HFF-Myc (cell line): ENCODE results near the gene FAU.

Experiments
- DNase-seq: peaks from one replicate; pipeline ENCODE4 v3.0.0-alpha.2; 2011; ENCODE audit warnings: low read depth; ENCODE audit errors: extremely low read depth
- H3K4me3 ChIP-seq: replicated peaks from 2 replicates; pipeline ENCODE4 v1.5.1; 2011; ENCODE audit warnings: low read depth, mild to moderate bottlenecking, control low read depth, low read length
- TF ChIP-seq, protein P1 (sequence below): IDR thresholded peaks from 2 replicates; pipeline ENCODE4 v1.5.1; 2012; ENCODE audit warnings: mild to moderate bottlenecking, low read depth, low read length, control low read depth; ENCODE audit errors: missing control alignments

The FAU gene

GRCh38 chr11:65113839-65114238 lies 8.1 kb downstream of the FAU start:
- no peak overlapping the region for H3K4me3 ChIP-seq
- TF ChIP-seq, protein P1, sequence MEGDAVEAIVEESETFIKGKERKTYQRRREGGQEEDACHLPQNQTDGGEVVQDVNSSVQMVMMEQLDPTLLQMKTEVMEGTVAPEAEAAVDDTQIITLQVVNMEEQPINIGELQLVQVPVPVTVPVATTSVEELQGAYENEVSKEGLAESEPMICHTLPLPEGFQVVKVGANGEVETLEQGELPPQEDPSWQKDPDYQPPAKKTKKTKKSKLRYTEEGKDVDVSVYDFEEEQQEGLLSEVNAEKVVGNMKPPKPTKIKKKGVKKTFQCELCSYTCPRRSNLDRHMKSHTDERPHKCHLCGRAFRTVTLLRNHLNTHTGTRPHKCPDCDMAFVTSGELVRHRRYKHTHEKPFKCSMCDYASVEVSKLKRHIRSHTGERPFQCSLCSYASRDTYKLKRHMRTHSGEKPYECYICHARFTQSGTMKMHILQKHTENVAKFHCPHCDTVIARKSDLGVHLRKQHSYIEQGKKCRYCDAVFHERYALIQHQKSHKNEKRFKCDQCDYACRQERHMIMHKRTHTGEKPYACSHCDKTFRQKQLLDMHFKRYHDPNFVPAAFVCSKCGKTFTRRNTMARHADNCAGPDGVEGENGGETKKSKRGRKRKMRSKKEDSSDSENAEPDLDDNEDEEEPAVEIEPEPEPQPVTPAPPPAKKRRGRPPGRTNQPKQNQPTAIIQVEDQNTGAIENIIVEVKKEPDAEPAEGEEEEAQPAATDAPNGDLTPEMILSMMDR = no peak
- no peak for DNase-seq

DNA sequence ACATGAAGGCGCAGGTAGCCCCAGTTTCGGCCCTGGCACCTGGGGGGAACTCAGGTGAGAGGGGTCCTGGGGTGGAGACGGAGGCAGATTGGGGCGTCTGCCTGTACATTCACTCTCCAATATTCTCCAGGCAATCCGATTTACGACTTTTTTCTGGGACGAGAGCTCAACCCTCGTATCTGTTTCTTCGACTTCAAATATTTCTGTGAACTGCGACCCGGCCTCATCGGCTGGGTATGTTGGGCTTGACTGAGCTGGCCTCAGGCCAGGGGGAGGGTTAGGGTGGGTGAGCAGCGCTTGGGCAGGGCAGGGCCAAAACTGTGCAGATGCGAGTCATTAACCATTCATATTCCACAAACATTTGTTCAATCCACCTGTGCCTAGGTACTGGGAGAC lies 8.6 kb downstream of the FAU start:
- H3K4me3 ChIP-seq = peak overlapping the region; percentile 52
- no peak for DNase-seq
- TF ChIP-seq, protein P1 = no peak

- DNase-seq = no peak
- TF ChIP-seq, protein P1 = peak; percentile 85
- peak overlapping the region; percentile 52 for H3K4me3 ChIP-seq
Measured at GRCh38 chr11:65112546-65113360, 9.2 kb downstream of the FAU start.

DNA sequence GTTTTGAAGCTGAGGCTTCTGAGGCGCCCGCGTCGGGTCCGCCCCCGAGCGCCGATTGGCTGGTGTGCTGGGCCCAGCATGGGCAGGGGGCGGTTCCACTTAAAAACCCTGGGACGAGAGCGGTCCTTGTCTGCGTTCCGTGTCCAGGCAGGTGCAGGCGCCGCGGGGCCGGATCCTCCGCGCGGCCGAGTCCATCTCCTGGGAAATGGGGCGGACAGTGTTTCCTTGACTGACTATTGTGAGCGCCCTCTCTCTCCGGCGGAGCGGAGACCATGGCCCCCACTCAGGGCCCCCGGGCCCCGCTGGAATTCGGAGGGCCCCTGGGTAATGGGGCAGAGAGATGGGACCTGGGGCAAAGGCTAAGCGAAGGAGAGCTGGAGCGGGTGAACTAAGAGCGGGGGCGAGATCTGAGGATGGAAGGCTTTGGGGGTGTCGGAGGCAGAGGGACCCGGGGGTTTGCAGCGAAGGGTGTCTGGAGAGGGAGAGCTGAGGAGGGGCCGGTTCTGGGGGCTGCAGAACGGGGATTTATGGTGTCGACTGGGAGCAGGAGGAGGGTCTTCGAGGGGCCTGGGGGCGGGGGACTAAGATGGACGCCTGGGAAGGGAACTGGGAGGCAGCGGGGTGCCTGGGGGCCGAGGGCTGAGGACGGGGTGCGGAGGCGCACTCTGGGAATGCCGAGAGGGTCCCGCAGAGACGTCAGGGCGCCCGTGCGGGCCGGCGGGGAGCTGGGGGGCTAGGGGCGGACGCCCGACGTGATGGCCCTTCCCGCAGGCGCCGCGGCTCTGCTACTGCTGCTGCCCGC lies 10.0 kb downstream of the FAU start, which contains the start of gene TM7SF2:
TSS of gene TM7SF2 (plus strand) at position 129 of the 802 bp plus-strand sequence. CDS start at position 273, 144 bp downstream.
- H3K4me3 ChIP-seq = peak within 1 kb of the TSS; percentile 52
- TF ChIP-seq, protein P1 = no peak
- no peak for DNase-seq

GRCh38 chr11:65111159-65111743 lies 10.7 kb downstream of the FAU start:
- no peak overlapping the region for H3K4me3 ChIP-seq
- no peak for DNase-seq
- TF ChIP-seq, protein P1 = no peak

GRCh38 chr11:65110354-65110861 lies 11.5 kb downstream of the FAU start:
- peak; percentile 54 for DNase-seq
- no peak overlapping the region for H3K4me3 ChIP-seq
- TF ChIP-seq, protein P1 = peak; percentile 97
